HUES64 (cell line): ENCODE measurements around the gene RING1.

ENCODE experiments used
- H3K27ac ChIP-seq: 2 replicates; pipeline ENCODE4 v1.7.0; 2013; ENCODE audit warnings: low read depth, low read length, inconsistent platforms
- H3K27me3 ChIP-seq: 2 replicates; pipeline ENCODE4 v1.6.1; 2013; ENCODE audit warnings: mild to moderate bottlenecking, low read length; ENCODE audit not compliant: insufficient read depth
- H3K36me3 ChIP-seq: 2 replicates; pipeline ENCODE4 v1.6.1; 2013; ENCODE audit warnings: mild to moderate bottlenecking, low read length; ENCODE audit not compliant: insufficient read depth
- H3K4me1 ChIP-seq: 2 replicates; pipeline ENCODE4 v1.6.1; 2013; ENCODE audit warnings: mild to moderate bottlenecking, low read length, moderate library complexity; ENCODE audit not compliant: insufficient read depth
- H3K4me3 ChIP-seq: 2 replicates; pipeline ENCODE4 v1.5.1; 2013; ENCODE audit warnings: mild to moderate bottlenecking, low read length, moderate library complexity
- H3K9ac ChIP-seq: 2 replicates; pipeline ENCODE4 v1.6.1; 2013; ENCODE audit warnings: mild to moderate bottlenecking, low read depth, low read length
- H3K9me3 ChIP-seq: 2 replicates; pipeline ENCODE4 v1.6.1; 2013; ENCODE audit warnings: low read depth, low read length; ENCODE audit not compliant: insufficient read depth
- WGBS: fragments of 150-250, 120-280 bp; methylation state at CpG from one replicate; pipeline ENCODE4 v1.1.7; 2013; ENCODE audit warnings: missing lambda C conversion rate; 5-methylcytosine and 5-hydroxymethylcytosine counted together

The RING1 gene

DNA sequence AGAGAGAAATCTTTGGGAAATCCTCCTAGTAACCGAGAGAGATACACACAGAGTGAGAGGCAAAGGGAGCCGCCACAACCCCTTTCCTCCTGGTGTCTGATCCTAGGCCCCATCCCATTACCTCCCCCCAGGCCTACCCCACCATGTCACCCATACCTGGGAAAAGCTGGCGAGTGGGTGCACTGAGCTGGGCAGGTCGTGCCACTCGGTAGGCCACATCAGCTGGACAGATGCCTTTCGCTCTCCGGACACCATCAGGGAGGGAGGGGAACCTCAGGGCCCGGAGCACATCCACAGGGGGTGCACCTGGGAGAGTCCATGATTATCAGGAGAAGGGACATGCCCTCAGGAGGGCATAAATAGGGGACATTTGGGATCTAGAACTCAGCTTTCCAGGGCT is 19.1 kb upstream of the RING1 start:
- 76% methylated on average over 8 of the region's 8 CpGs for WGBS
- peaks cover 46% of the 10 kb centered on the region for H3K27me3 ChIP-seq
- H3K4me3 ChIP-seq: no peak overlapping the region

DNA sequence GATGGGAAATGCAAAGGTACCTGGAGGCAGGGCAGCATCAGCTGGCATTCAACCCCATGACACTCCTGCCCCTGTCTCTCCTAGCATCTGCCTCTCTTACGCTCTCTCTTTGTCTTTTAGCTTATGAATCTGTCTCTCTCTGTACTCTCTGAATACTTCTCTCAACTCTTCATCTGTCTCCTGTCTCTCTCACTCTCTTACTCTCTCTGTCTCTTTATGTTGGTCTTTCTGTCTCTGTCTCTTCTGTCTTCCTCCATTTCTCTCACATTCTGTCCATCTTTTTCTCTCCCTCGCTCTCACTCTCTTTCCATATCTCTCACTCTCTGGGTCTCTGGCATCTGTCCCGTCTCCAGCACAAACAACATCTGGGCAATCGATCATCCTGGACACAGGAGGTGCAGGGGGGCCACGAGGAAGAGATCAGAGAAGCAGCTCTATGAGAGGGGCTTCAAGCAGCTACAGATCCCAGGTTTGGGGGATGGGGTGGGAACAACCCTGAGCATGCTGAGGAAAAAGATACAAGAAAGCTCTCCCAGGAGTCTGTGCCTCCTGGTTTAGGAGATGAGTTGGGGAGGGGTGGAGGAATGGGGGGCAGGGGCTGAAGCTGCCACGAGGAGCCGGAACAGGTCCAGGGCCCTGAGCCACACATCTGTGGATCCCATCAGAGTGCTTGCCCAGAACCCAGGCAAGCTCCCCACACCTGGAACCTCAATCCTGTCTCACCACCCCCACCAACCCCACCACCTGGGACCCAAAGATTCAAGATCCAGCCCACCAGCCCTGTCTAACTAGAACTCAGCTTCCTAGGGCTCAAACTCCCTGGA is 18.5 kb upstream of the RING1 start:
- no peak overlapping the region for H3K27ac ChIP-seq
- 0 out of 2 replicates have a peak, but pooled peaks cover 7% of the 10 kb centered on the region for H3K4me1 ChIP-seq
- peaks cover 4% of the 10 kb centered on the region; the same call in 1 of the 2 replicates for H3K36me3 ChIP-seq
- H3K4me3 ChIP-seq: no peak overlapping the region
- WGBS: 77% methylated on average over 7 of the region's 7 CpGs
- peaks cover 46% of the 10 kb centered on the region for H3K27me3 ChIP-seq
- H3K9ac ChIP-seq: no peak overlapping the region
- no peaks in the 10 kb centered on the region for H3K9me3 ChIP-seq

More for the DNA sequence above, 19.1 kb upstream of the RING1 start:
- H3K36me3 ChIP-seq: peaks cover under 1% of the 10 kb centered on the region; the same call in 1 of the 2 replicates
- H3K4me1 ChIP-seq: 0 out of 2 replicates have a peak, but pooled peaks cover 7% of the 10 kb centered on the region
- H3K9me3 ChIP-seq: no peaks in the 10 kb centered on the region
- no peak overlapping the region for H3K9ac ChIP-seq
- no peak overlapping the region for H3K27ac ChIP-seq

DNA sequence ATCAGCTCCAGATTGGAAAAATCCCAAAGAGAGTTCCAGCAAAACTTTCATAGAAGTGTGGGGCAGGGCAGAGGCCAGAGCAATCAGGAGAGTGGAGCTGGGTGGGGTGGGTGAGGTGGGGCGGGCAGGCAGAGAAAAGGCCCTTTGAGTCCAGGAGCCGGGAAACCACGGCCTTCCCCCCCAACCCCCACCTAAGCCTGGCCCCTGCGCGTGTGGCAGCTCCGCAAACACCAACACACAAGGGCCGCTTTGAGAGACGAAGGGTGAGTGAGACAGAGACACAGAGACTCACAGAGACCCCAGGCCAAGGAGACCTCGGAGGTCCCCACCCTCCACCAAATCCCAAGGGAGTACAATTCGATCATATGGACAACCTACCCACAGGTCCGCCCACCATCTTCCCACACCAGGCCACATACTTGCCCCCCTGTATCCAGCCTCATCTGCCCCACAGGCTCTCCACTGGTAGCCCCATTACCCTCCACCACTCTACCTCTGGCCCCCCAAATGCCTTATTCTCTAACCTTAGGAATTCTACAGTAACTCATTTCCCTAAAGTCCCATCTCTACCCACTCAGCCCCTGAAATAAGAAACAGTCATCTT is 17.7 kb upstream of the RING1 start:
- 86% methylated on average over 11 of the region's 11 CpGs for WGBS
- peaks cover 46% of the 10 kb centered on the region for H3K27me3 ChIP-seq
- peaks cover 11% of the 10 kb centered on the region for H3K36me3 ChIP-seq
- H3K9ac ChIP-seq: no peak overlapping the region
- H3K27ac ChIP-seq: no peak overlapping the region
- H3K4me1 ChIP-seq: 0 out of 2 replicates have a peak, but pooled peaks cover 4% of the 10 kb centered on the region
- H3K4me3 ChIP-seq: no peak overlapping the region
- no peaks in the 10 kb centered on the region for H3K9me3 ChIP-seq

DNA sequence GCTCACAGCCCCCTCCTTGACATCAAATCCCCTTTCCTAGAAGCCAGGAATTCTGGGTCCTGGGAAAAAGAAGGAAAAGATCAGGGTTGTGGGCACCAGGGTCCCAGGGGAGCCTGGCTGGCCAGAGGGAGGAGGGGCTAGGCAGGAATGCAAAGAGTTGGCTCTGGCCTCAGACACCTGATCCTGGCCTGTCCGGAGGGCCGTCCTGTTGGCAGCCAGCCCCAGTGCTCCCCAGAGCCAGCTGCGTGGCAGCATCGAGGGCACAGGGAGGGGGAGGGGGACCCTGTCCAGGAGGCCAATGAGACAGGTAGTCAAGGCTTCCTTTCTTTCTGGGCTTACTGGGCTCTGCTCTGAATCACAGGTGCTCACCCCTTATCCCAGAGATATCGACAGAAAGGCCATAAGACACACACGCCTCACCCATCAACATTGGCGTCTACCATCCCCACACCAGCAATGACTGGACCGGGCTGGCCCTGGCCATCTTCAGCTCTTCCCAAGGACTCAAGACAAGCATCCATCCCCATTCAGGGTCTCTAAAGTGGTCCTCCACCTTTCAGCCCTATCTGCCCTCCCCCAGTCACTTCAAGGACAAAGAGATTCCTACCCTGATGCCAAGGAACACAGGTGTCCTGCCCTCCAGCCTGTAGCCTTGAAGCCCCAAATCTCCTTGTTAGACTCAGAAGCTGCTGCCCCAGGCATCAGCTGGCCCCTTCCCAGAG is 16.8 kb upstream of the RING1 start:
- 67% methylated on average over 8 of the region's 8 CpGs for WGBS
- H3K36me3 ChIP-seq: peaks cover 19% of the 10 kb centered on the region
- peaks cover 40% of the 10 kb centered on the region for H3K27me3 ChIP-seq
- H3K9ac ChIP-seq: no peak overlapping the region
- 0 out of 2 replicates have a peak, but pooled peaks cover 4% of the 10 kb centered on the region for H3K4me1 ChIP-seq
- H3K4me3 ChIP-seq: peak overlapping the region; percentile 65
- H3K9me3 ChIP-seq: no peaks in the 10 kb centered on the region
- no peak overlapping the region for H3K27ac ChIP-seq

DNA sequence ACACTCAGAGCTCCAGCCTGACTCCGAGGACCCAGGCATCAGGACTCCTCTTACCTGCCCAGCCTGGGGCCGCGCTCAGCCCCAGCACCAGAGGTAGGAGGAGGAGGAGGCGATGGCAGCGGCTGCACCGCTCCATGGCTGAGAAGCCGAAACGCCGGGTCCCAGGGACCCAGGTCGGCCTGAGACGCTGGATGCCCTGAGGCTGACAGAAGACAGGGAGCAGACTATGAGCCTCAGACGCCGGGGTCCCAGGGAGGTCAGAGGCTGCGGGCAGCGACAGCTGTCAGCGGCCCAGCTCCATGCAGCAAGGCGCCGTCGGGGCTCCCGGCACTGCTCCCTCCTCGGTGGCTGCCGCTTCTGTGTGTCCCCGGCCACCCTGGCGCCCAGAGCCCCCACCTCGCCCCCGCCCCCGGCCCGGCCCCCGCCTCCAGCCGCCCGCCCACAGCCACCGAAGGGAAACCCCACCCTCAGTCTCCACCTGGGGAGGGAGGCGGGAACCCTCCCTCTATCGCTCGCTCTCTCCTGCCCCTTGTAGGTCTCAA is 16.1 kb upstream of the RING1 start, which contains the start of gene COL11A2:
Gene COL11A2, minus strand, starts transcription at position 363 of the 542 bp plus-strand sequence. Its CDS starts 227 bp downstream, at position 136.
- peak within 1 kb of the TSS; percentile 58; the same call in 1 of the 2 replicates for H3K9ac ChIP-seq
- peak within 1 kb of the TSS; percentile 65 for H3K4me3 ChIP-seq
- no peak within 1 kb of the TSS for H3K27ac ChIP-seq
- no peaks in the 10 kb centered on the region for H3K9me3 ChIP-seq
- H3K4me1 ChIP-seq: 0 out of 2 replicates have a peak, but pooled peaks cover 4% of the 10 kb centered on the region
- 9% methylated on average over 27 of the region's 35 CpGs for WGBS
- peaks cover 24% of the 10 kb centered on the region for H3K36me3 ChIP-seq
- H3K27me3 ChIP-seq: peaks cover 39% of the 10 kb centered on the region

DNA sequence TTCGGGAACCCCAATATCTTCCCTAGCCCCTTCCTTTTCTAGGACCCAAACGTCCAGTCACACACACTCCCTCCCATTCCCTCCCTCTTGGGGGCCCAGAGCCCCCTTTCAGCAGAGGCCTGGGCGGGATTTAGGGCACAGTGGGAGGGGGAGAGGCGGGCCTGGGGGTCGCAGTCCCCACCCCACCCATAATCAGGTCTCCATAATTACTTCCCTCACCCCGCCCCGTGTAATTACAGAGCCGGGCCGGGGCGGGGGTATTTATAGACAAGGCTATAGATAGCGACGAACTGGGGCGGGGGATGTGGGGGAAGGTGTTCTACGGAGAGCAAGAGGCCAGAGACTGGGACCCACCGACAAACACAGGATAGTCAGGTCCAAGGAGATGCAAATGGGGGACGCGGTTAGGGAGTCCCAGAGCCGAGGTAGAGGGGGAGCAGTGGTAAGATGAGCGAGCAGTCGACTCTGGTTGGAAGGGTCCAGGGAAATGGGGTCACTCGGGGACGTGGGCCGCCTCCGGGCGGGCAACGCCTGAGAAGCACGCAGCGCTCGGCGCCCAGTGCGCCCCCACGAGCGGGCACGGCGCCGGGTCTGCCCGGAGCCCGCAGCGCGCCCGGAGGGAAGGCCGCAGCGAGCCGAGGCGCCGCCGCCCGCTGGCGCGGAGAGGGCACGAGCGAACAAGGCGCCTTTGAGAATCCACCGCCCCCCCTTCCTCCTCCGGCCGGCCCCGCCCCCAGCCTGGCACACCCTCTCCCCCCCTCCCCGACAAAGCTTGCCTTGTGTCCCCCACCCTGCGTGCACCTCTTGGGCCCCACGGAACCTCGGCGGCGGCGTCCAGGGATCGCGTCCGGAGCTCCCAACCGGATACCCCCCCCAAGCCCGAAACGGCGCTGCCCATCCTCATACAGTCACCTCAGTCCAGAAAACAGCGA is 15.4 kb upstream of the RING1 start:
- no peak overlapping the region for H3K27ac ChIP-seq

DNA sequence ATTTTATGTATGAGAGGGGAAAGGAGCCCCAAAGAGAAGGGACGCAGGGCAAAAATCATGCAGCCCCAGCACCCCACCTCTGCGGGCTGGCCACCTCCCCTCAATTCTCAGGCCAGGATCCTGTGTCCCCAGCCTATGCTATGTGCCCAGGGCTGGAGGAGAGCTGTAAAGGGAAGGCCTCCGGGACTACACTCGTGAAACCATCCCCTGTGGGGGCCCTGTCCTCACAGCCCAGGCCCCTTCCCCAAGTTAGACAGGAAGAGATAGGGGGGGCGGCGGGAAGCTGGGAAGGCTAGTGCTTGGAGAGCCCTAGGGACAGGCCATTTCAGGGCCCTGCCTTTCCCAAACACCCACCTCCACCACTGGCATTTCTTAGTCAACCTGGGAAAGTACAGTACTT is 14.7 kb upstream of the RING1 start:
- Histone ChIP-seq H3K36me3 (peaks cover 26% of the 10 kb centered on the region), H3K9ac (no peak overlapping the region), H3K27me3 (peaks cover 37% of the 10 kb centered on the region), H3K27ac (no peak overlapping the region), H3K4me1 (0 out of 2 replicates have a peak, but pooled peaks cover 4% of the 10 kb centered on the region), H3K9me3 (no peaks in the 10 kb centered on the region), H3K4me3 (peak overlapping the region; percentile 16; the same call in 1 of the 2 replicates)
- 74% methylated on average over 6 of the region's 6 CpGs for WGBS

More for the DNA sequence above, 15.4 kb upstream of the RING1 start:
- WGBS: 4% methylated on average over 62 of the region's 72 CpGs
- 0 out of 2 replicates have a peak, but pooled peaks cover 4% of the 10 kb centered on the region for H3K4me1 ChIP-seq
- H3K9ac ChIP-seq: peak overlapping the region; percentile 58; the same call in 1 of the 2 replicates
- no peaks in the 10 kb centered on the region for H3K9me3 ChIP-seq
- H3K36me3 ChIP-seq: peaks cover 26% of the 10 kb centered on the region
- peaks cover 37% of the 10 kb centered on the region for H3K27me3 ChIP-seq
- peak overlapping the region; percentile 65 for H3K4me3 ChIP-seq

DNA sequence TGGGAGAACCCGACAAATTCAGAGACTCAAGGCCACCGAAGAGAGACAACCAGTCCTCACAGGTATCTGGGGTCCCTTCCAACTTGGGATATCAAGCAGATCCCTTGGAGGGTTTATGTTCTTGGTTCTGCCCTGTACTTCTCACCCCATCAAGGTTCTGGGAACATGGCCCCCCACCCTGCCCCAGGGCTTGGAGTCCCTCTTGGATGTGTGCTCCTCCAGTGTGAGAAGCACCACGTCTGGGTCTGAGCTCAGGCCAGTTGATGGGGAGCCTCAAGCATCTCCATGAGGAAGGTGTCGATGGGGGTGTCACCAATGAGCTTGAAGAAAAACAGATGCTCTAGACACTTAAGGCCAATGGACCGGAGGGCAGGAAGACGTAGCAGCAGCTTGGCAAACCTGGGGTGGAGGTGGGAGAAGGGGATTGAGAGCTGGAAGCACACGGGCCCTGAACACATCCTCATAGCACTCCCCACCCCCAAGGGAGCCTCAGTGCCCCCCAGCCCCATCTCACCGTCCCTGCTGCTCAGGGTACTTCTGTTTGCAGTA is 13.8 kb upstream of the RING1 start:
- peaks cover 7% of the 10 kb centered on the region for H3K4me1 ChIP-seq
- H3K9me3 ChIP-seq: no peaks in the 10 kb centered on the region
- no peak overlapping the region for H3K9ac ChIP-seq
- peaks cover 33% of the 10 kb centered on the region for H3K27me3 ChIP-seq
- H3K4me3 ChIP-seq: no peak overlapping the region
- H3K27ac ChIP-seq: no peak overlapping the region
- peaks cover 26% of the 10 kb centered on the region for H3K36me3 ChIP-seq
- WGBS: 86% methylated on average over 7 of the region's 8 CpGs

DNA sequence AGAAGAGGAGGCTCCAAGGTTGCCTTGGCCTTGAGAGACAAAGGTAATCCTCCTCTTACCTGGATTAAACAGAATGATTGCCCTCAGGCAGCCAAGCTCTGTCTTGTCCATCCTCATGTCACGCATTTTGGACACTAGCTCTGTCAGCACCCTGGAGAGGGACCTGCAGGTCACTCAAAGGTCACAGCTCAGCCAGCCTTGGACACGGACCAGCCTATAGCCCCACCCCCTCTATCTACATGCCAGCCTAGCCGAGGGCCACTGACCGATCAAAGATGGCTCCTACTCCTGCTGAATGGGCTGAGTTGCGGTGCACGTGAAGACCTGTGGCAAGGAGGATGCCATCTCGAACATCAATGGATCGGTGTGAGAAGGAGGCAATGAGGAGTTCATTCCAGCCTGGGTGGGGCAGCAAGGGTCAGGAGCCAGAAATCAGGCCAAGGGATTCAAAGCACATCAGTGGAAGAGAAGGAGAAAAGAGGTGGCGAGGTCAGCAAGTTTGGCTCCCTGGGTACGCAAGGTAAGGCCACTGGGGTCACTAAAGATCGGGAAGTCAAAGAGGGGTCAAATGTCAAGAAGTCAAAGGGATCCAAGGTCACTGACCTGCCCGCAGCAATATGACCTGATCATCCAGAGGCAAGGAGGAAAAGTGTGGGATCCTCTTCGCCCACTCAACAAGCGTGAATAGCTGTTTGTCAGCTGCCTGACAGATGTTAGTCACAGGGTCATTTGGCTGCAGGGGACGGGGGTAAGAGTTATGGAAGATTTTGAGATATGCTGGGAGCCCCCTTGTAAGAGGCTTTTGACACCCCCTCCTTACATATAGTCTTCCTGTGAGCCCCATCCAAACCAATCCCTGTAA is 12.8 kb upstream of the RING1 start:
- no peak overlapping the region for H3K9ac ChIP-seq
- peaks cover 26% of the 10 kb centered on the region for H3K36me3 ChIP-seq
- H3K4me3 ChIP-seq: no peak overlapping the region
- peaks cover 29% of the 10 kb centered on the region for H3K27me3 ChIP-seq
- peaks cover 9% of the 10 kb centered on the region for H3K4me1 ChIP-seq
- WGBS: 88% methylated on average over 15 of the region's 15 CpGs
- no peak overlapping the region for H3K27ac ChIP-seq
- H3K9me3 ChIP-seq: no peaks in the 10 kb centered on the region
